Stimulated activated naive B cell treated with anti-CD40 and anti-IgM and Interleukin-4, amounts not matched to agents 10 μg/mL and 1 μg/mL and 100 μg/mL, for 72 hours (primary cell): ENCODE results near the gene GALNT17.

ENCODE experiments used
- ATAC-seq, 2 donors: fragments of 150-1000 bp; cut with Tn5 transposase; replicated peaks; 2 replicates each; pipeline ENCODE4 v1.10.0; 2021; ENCODE audit warnings: moderate library complexity in 1 of 2
- DNase-seq: peaks from one replicate; pipeline ENCODE4 v3.0.0; 2021
- H3K27ac Mint-ChIP-seq: one replicate; pipeline ENCODE4 v1.8.0; 2022; ENCODE audit warnings: mild to moderate bottlenecking, mixed read lengths
- H3K27me3 Mint-ChIP-seq, 2 donors: one replicate each; pipeline ENCODE4 v1.8.0; 2022; ENCODE audit warnings: mixed read lengths in 2 of 2
- H3K36me3 Mint-ChIP-seq, 2 donors: one replicate each; pipeline ENCODE4 v1.8.0; 2022; ENCODE audit warnings: mixed read lengths in 2 of 2, mild to moderate bottlenecking in 1 of 2
- H3K4me1 Mint-ChIP-seq, 2 donors: one replicate each; pipeline ENCODE4 v1.8.0; 2022; ENCODE audit warnings: mixed read lengths in 2 of 2, mild to moderate bottlenecking in 1 of 2
- H3K4me3 Mint-ChIP-seq, 2 donors: one replicate each; pipeline ENCODE4 v1.8.0; 2022; ENCODE audit warnings: mild to moderate bottlenecking in 2 of 2, mixed read lengths in 2 of 2, moderate library complexity in 1 of 2
- H3K9me3 Mint-ChIP-seq, 2 donors: one replicate each; pipeline ENCODE4 v1.8.0; 2022; ENCODE audit warnings: mixed read lengths in 2 of 2, mild to moderate bottlenecking in 1 of 2

The GALNT17 gene

DNA sequence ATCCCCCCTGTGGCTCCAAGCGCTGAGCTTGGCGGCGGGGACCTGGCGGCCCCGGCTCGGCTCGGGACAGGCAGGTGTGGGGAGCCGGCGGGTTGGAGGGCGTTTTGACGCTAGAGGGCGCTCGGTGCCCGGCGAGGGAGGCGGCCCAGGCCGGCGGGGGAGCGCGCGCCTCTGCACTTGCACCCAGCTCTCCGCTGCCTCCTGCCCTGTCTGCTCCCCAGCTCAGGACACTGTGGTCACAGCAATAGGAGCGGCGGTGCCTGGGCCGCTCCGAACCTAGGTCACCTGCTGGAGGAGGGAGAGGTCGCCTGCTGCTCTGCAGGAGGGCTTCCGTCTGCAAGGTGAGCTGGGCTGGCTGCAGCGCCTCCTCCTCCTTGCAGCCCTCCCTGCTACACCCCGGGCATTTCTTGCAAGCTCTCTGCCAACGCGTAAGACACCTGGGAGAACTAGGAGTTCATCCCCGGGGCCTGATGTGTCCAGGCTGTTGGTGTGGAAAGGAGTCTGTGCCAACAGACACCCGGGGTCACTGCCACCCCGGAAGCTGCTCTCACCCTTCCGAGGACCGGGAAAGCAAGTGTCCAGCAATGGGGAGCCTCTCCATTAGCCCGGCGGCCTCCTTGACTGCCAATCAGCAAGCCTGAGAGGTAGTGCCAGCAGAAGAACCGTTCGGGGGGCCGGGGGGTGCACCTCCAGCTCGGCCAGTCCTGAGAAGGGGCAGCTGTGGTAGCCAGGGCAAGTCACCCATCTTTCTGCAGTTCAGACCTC, 620.4 kb downstream of the GALNT17 start:
- Mint-ChIP-seq H3K4me3 (no peak overlapping the region), H3K36me3 (peaks cover 0 to 7% of the 10 kb centered on the region in 2 donors), H3K4me1 (no peaks in the 10 kb centered on the region), H3K9me3 (peaks cover 5 to 19% of the 10 kb centered on the region in 2 donors), H3K27me3 (peaks cover 22 to 45% of the 10 kb centered on the region in 2 donors), H3K27ac (no peak overlapping the region)
- ATAC-seq (peak; percentile 82 to 86), DNase-seq (peak; percentile 27)

DNA sequence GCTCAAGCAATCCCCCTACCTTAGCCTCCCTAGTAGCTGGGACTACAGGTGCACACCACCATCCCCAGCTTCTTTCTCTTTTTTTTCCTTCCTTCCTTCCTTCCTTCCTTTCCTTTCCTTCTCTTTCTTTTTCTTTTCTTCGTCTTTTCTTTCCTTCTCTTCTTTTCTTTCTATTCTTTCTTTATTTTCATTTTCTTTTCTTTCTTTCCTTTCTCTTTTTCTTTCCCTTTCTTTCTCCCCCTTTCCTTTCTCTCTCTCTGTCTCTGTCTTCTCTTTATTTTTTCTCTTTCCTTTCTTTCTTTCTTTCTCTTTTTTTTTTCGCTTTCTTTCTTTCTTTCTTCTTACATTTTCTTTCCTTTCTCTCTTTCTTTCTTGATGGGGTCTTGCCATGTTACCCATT, 621.3 kb downstream of the GALNT17 start:
- H3K4me1 Mint-ChIP-seq = no peaks in the 10 kb centered on the region
- H3K4me3 Mint-ChIP-seq = no peak overlapping the region
- H3K9me3 Mint-ChIP-seq = peaks cover 7 to 21% of the 10 kb centered on the region in 2 donors
- DNase-seq = no peak
- no peak for ATAC-seq
- H3K27me3 Mint-ChIP-seq = peaks cover 22 to 45% of the 10 kb centered on the region in 2 donors
- peak overlapping the region; percentile 10 for H3K27ac Mint-ChIP-seq
- H3K36me3 Mint-ChIP-seq = peaks cover 0 to 7% of the 10 kb centered on the region in 2 donors

DNA sequence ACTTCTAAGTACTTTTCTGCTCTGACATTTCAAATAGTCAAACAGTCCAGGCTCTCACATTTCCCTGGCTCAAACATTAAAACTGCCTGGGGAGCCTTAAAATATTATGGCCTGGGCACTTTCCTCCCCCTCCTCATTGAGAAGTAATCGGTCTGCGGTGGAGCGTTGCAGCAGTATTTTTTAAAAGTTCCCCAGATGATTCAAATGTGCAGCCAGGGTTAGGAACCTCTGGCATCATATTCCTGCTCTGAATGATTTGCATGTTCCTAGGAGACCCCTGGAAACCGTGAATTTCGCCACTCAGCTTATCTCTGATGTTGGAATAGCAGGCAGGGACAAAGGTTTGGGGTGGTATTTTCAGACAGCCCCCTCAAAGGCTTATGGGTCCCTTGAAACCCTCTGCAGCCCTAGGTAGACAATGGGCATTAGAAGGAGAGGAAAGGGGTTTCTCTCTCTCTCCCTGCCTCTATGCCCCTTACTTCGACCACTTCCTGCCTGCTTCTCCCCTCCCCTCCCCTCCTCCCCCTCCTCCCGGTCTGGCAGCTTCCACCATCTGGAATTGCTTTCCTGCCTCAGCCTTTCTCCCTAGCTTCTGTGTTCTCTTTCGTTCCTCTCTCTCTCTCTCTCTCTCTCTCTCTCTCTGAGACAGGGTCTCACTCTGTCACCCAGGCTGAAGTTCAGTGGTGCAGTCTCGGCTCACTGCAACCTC, 622.2 kb downstream of the GALNT17 start:
- Mint-ChIP-seq H3K27ac (no peak overlapping the region), H3K36me3 (peaks cover 0 to 7% of the 10 kb centered on the region in 2 donors), H3K9me3 (peaks cover 8 to 17% of the 10 kb centered on the region in 2 donors), H3K27me3 (peaks cover 22 to 43% of the 10 kb centered on the region in 2 donors), H3K4me1 (no peaks in the 10 kb centered on the region), H3K4me3 (no peak overlapping the region)
- DNase-seq (no peak), ATAC-seq (no peak)

DNA sequence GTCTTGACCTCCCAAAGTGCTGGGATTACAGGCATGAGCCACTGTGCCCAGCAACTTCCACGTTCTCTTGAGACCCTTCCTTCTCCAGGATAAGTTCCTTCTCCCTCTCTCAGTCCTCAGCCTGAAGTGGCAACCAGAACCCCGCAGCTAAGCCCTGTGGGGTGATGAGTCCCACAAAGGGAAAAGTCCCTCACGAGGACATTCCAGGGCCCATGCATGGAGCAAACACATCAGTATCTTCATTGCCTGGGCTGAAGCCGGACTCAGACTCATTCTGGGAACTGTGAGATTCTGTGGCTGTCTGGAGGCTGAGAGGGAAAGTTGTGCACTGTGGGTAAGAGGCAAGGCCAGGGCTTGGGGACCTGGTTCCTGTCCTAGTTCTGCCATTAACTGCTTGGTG, 622.9 kb downstream of the GALNT17 start:
- ATAC-seq = no peak
- peaks cover 0 to 7% of the 10 kb centered on the region in 2 donors for H3K36me3 Mint-ChIP-seq
- H3K4me1 Mint-ChIP-seq = no peaks in the 10 kb centered on the region
- H3K27me3 Mint-ChIP-seq = peaks cover 22 to 40% of the 10 kb centered on the region in 2 donors
- peaks cover 7 to 13% of the 10 kb centered on the region in 2 donors for H3K9me3 Mint-ChIP-seq
- no peak overlapping the region for H3K4me3 Mint-ChIP-seq
- no peak for DNase-seq
- H3K27ac Mint-ChIP-seq = no peak overlapping the region

GRCh38 chr7:71761336-71761735, 629.4 kb downstream of the GALNT17 start:
- H3K4me3 Mint-ChIP-seq = no peak overlapping the region
- H3K9me3 Mint-ChIP-seq = peaks cover 12 to 15% of the 10 kb centered on the region in 2 donors
- ATAC-seq (no peak), DNase-seq (no peak)
- H3K27ac Mint-ChIP-seq = no peak overlapping the region
- H3K4me1 Mint-ChIP-seq = no peaks in the 10 kb centered on the region
- H3K27me3 Mint-ChIP-seq = no peaks in the 10 kb centered on the region
- peaks cover 0 to 3% of the 10 kb centered on the region in 2 donors for H3K36me3 Mint-ChIP-seq
